Measurements from ENCODE around the gene ZSCAN5C.

The ZSCAN5C gene

GRCh38 chr19:56159622-56160271, 42.3 kb upstream of the ZSCAN5C start:
- no peak for TF ChIP-seq FOXA1 (IDR thresholded peaks at IDR 0.05)
- no peak for TF ChIP-seq LEF1 (IDR thresholded peaks at IDR 0.05; ENCODE audit: borderline replicate concordance)
- TF ChIP-seq ZNF384 (IDR thresholded peaks at IDR 0.05): no peak
- TF ChIP-seq FOXM1 (IDR thresholded peaks at IDR 0.05; ENCODE audit: borderline replicate concordance): no peak
- TF ChIP-seq L3MBTL2 (conservative IDR thresholded peaks at IDR 0.05): no peak
- TF ChIP-seq NFRKB (IDR thresholded peaks at IDR 0.05): no peak
- no peak for TF ChIP-seq ELF4 (IDR thresholded peaks at IDR 0.05)
- no peak for TF ChIP-seq FOXK2 (IDR thresholded peaks at IDR 0.05)
- TF ChIP-seq BHLHE40 (IDR thresholded peaks at IDR 0.05; ENCODE audit: borderline replicate concordance): no peak
- TF ChIP-seq CTBP1 (IDR thresholded peaks at IDR 0.05; ENCODE audit: borderline replicate concordance): no peak
- TF ChIP-seq SP1 (IDR thresholded peaks at IDR 0.05): no peak
- no peak for DNase-seq (ENCODE audit: extremely low spot score)
- ChIA-PET CTCF (no interaction called here), POLR2A (no interaction called here)

DNA sequence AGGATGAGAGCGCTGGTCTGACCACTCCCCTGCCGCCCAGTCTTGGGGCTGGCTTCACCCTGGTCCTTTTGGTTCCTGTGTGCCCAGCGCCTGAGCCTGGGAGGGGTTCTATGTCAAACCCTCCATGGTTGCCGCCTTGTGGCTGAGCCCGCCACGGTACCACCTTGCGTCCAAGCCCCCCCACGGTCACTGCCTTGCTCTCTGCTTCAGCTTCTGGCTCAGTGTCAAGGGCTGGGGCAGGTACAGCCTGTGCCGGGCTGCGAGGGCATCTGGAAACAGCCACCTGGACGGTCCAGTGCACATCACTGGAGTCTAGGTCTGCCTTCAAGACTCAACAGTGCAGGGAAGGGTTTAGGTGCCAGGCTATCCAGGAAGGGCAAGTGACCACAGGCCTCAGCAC, 40.5 kb upstream of the ZSCAN5C start:
- ChIA-PET CTCF (interaction anchor here (0.5 kb wide), 1 partner anchor 10 kb away, joined by 3 read pairs; no protein-coding TSS in a partner anchor), POLR2A (no interaction called here)
- no peak for DNase-seq (ENCODE audit: extremely low spot score)
- TF ChIP-seq SUZ12 (IDR thresholded peaks at IDR 0.05) (no peak), FOXK2 (IDR thresholded peaks at IDR 0.05) (no peak), ZNF384 (IDR thresholded peaks at IDR 0.05) (no peak), BHLHE40 (IDR thresholded peaks at IDR 0.05; ENCODE audit: borderline replicate concordance) (no peak), HDGF (IDR thresholded peaks at IDR 0.05; ENCODE audit: borderline replicate concordance) (no peak)

DNA sequence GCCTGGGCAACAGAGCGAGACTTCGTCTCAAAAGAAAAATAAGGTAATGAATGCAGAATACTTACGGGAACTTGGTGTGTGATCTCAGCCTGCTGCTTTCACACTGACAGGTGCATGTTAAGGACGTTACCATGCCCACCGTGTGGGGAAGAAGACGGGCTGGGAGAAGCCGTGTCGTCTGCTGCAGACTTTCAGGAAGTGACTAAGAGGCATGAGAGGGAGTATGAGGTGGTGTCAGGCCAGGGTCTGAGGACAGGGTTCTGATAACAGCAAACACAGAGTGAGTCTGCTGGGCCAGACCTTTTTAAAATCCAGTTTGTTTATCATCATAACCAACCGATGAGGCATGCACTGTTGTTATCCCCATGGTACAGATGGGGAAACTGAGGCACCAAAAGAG, 39.8 kb upstream of the ZSCAN5C start:
- no peak for DNase-seq (ENCODE audit: extremely low spot score)
- ChIA-PET POLR2A (no interaction called here), CTCF (no interaction called here)
- no peak for TF ChIP-seq ELF4 (IDR thresholded peaks at IDR 0.05)
- TF ChIP-seq SUZ12 (IDR thresholded peaks at IDR 0.05): no peak
- TF ChIP-seq, protein P1, sequence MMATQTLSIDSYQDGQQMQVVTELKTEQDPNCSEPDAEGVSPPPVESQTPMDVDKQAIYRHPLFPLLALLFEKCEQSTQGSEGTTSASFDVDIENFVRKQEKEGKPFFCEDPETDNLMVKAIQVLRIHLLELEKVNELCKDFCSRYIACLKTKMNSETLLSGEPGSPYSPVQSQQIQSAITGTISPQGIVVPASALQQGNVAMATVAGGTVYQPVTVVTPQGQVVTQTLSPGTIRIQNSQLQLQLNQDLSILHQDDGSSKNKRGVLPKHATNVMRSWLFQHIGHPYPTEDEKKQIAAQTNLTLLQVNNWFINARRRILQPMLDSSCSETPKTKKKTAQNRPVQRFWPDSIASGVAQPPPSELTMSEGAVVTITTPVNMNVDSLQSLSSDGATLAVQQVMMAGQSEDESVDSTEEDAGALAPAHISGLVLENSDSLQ (IDR thresholded peaks at IDR 0.05): no peak
- no peak for TF ChIP-seq LEF1 (IDR thresholded peaks at IDR 0.05; ENCODE audit: borderline replicate concordance)
- no peak for TF ChIP-seq FOXA1 (IDR thresholded peaks at IDR 0.05)
- TF ChIP-seq ZNF384 (IDR thresholded peaks at IDR 0.05): no peak
- no peak for TF ChIP-seq L3MBTL2 (conservative IDR thresholded peaks at IDR 0.05)
- TF ChIP-seq SP1 (IDR thresholded peaks at IDR 0.05): no peak
- no peak for TF ChIP-seq BHLHE40 (IDR thresholded peaks at IDR 0.05; ENCODE audit: borderline replicate concordance)
- TF ChIP-seq HDGF (IDR thresholded peaks at IDR 0.05; ENCODE audit: borderline replicate concordance): no peak
- no peak for TF ChIP-seq TARDBP (IDR thresholded peaks at IDR 0.05)
- no peak for TF ChIP-seq NFRKB (IDR thresholded peaks at IDR 0.05)
- no peak for TF ChIP-seq CTBP1 (IDR thresholded peaks at IDR 0.05; ENCODE audit: borderline replicate concordance)
- TF ChIP-seq FOXK2 (IDR thresholded peaks at IDR 0.05): no peak
- no peak for TF ChIP-seq ARNT (IDR thresholded peaks at IDR 0.05)
- TF ChIP-seq FOXM1 (IDR thresholded peaks at IDR 0.05; ENCODE audit: borderline replicate concordance): no peak

- no peak for TF ChIP-seq CTBP1 (IDR thresholded peaks at IDR 0.05; ENCODE audit: borderline replicate concordance)
- no peak for TF ChIP-seq TARDBP (IDR thresholded peaks at IDR 0.05)
- no peak for TF ChIP-seq ZNF384 (IDR thresholded peaks at IDR 0.05)
- TF ChIP-seq, protein P1 (IDR thresholded peaks at IDR 0.05): no peak
- TF ChIP-seq SUZ12 (IDR thresholded peaks at IDR 0.05): no peak
- no peak for TF ChIP-seq NFRKB (IDR thresholded peaks at IDR 0.05)
- ChIA-PET POLR2A (no interaction called here), CTCF (no interaction called here)
- DNase-seq (ENCODE audit: extremely low spot score): no peak
These were observed 39.0 kb upstream of the ZSCAN5C start for GRCh38 chr19:56163097-56163496.

DNA sequence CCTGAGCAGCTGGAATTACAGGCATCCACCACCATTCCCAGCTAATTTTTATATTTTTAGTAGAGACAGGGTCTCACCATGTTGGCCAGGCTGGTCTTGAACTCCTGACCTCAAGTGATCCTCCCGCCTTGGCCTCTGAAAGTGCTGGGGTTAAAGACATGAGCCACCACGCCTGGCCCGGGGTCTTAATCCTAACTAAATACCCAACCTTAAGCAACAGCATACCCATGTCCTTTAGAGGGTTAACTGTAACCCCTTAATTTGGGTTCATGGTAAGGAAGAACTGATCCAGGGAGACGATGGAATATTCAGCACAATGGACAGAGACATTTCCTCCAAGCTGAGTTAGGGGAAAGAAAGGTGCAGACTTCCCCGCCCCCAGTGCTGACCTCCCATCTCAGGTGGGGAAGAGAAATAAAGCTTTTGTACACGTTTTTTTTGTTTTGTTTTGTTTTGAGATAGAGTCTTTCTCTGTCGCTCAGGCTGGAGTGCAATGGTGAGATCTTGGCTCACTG, 35.0 kb upstream of the ZSCAN5C start:
- ChIA-PET CTCF (no interaction called here), POLR2A (no interaction called here)

DNA sequence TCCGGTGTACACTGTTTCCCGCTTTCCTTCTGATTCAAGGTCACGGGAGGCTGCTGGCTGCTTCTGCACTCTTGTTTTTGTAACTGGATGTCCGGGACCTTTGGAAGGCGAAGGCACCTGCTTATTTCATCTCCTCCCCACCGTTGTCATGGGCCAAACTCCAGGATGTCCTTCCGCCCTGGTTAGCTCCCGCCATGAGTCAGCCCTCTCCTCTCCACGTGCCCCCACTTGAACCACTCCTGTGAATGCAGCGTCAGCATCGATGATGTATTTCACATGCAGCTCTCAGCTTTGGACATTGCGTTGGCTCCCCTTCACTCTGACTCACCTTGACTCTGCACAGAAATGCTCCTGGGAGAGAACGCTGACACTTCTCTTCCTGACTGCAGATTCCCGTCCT, 31.8 kb upstream of the ZSCAN5C start:
- DNase-seq (ENCODE audit: extremely low spot score): no peak
- ChIA-PET CTCF (no interaction called here), POLR2A (no interaction called here)
- TF ChIP-seq FOXM1 (IDR thresholded peaks at IDR 0.05; ENCODE audit: borderline replicate concordance): no peak
- no peak for TF ChIP-seq FOXA1 (IDR thresholded peaks at IDR 0.05)
- no peak for TF ChIP-seq BHLHE40 (IDR thresholded peaks at IDR 0.05; ENCODE audit: borderline replicate concordance)
- TF ChIP-seq L3MBTL2 (conservative IDR thresholded peaks at IDR 0.05): no peak
- TF ChIP-seq ARNT (IDR thresholded peaks at IDR 0.05): no peak
- no peak for TF ChIP-seq TARDBP (IDR thresholded peaks at IDR 0.05)

More for the DNA sequence above, 35.0 kb upstream of the ZSCAN5C start:
- TF ChIP-seq BHLHE40 (IDR thresholded peaks at IDR 0.05; ENCODE audit: borderline replicate concordance) (no peak), ARNT (IDR thresholded peaks at IDR 0.05) (no peak), NFRKB (IDR thresholded peaks at IDR 0.05) (no peak), L3MBTL2 (conservative IDR thresholded peaks at IDR 0.05) (no peak), FOXK2 (IDR thresholded peaks at IDR 0.05) (no peak), LEF1 (IDR thresholded peaks at IDR 0.05; ENCODE audit: borderline replicate concordance) (no peak), FOXA1 (IDR thresholded peaks at IDR 0.05) (no peak), FOXM1 (IDR thresholded peaks at IDR 0.05; ENCODE audit: borderline replicate concordance) (no peak), SUZ12 (IDR thresholded peaks at IDR 0.05) (no peak), ZNF384 (IDR thresholded peaks at IDR 0.05) (no peak), ELF4 (IDR thresholded peaks at IDR 0.05) (no peak)
- DNase-seq (ENCODE audit: extremely low spot score): no peak

GRCh38 chr19:56174086-56174485, 28.0 kb upstream of the ZSCAN5C start:
- ChIA-PET CTCF (interaction anchor here (1.3 kb wide), 1 partner anchor 93 kb away, joined by 4 read pairs; no protein-coding TSS in a partner anchor), POLR2A (no interaction called here)
- no peak for DNase-seq (ENCODE audit: extremely low spot score)
- TF ChIP-seq SP1 (IDR thresholded peaks at IDR 0.05): no peak
- TF ChIP-seq SUZ12 (IDR thresholded peaks at IDR 0.05): no peak
- no peak for TF ChIP-seq FOXM1 (IDR thresholded peaks at IDR 0.05; ENCODE audit: borderline replicate concordance)
- no peak for TF ChIP-seq NFRKB (IDR thresholded peaks at IDR 0.05)
- no peak for TF ChIP-seq FOXA1 (IDR thresholded peaks at IDR 0.05)
- TF ChIP-seq FOXK2 (IDR thresholded peaks at IDR 0.05): no peak
- TF ChIP-seq TARDBP (IDR thresholded peaks at IDR 0.05): no peak
- TF ChIP-seq BHLHE40 (IDR thresholded peaks at IDR 0.05; ENCODE audit: borderline replicate concordance): no peak

All from HEK293T (cell line).